LNCAP (cell line): Measurements from ENCODE around the gene RIC1.

Experiments used
- TF ChIP-seq, protein P1 (sequence below): fragments of 450-650 bp; IDR thresholded peaks from 2 replicates; pipeline ENCODE4 v1.5.1; 2017; ENCODE audit warnings: mild to moderate bottlenecking

Gene RIC1

DNA sequence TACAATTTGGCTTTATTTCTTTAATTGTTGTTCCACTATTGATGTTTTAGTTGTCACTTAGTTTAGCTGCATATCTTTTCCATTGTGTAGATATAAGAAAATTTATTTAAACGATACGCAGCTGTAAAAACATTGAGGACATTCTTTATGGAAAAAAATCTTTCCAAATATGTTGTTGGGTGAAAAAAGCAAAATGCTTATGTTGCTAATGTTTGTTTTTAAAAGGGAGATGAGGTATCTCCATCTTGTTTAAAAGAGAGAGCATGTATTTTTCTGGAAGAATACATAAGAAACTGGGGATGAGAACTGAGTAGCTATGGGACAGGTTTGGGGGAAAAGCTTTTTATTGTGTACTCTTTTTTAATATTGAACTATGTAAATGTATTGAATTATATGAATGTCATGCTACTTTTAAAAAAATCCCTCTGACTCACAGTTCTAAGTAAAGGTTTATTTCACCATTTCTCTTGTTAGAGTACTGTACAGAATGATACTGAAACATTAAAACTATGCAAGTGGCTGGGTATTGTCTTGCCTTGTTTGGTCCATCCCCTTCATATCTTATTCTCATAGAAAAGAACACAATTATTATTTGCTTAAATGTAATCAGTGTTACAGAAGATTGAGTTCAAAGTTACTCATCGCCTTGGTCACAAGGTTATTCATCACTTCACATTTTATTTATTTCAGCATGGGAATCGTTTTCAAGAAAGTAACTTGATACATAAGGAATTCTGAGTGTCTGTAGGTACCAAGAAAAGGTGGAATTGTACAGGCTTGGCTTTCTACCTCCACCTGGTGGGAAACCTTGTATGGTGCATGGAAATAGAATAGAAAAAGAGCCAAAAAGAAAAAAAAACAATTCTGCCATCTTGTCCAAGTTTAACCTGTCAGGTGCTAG is 85.8 kb downstream of the RIC1 start:
- TF ChIP-seq, protein P1, sequence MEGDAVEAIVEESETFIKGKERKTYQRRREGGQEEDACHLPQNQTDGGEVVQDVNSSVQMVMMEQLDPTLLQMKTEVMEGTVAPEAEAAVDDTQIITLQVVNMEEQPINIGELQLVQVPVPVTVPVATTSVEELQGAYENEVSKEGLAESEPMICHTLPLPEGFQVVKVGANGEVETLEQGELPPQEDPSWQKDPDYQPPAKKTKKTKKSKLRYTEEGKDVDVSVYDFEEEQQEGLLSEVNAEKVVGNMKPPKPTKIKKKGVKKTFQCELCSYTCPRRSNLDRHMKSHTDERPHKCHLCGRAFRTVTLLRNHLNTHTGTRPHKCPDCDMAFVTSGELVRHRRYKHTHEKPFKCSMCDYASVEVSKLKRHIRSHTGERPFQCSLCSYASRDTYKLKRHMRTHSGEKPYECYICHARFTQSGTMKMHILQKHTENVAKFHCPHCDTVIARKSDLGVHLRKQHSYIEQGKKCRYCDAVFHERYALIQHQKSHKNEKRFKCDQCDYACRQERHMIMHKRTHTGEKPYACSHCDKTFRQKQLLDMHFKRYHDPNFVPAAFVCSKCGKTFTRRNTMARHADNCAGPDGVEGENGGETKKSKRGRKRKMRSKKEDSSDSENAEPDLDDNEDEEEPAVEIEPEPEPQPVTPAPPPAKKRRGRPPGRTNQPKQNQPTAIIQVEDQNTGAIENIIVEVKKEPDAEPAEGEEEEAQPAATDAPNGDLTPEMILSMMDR: peak; percentile 48

DNA sequence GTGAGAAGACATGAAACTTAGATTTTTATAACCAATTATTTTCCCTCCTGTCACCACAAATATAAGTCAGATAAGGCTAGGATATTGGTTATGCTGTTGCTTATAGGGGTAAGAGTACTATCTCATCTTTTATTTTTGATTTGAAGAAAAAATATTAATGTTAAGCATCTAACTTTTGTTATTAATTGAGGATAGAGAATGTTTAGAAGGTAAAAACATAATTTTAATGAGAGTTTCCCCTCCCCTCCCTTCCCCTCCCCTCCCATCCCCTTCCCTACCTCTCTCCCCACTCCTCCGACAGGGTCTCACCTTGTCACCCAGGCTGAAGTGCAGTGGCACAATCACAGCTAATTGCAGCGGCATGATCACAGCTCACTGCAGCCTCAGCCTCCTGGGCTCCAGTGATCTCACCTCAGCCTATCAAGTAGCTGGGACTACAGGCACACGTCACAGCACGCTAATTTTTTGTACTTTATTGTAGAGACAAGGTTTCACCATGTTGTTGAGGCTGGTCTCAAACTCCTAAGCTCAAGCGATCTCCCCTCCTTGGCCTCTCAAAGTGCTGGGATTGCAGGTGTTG is 86.7 kb downstream of the RIC1 start:
- TF ChIP-seq, protein P1: no peak

DNA sequence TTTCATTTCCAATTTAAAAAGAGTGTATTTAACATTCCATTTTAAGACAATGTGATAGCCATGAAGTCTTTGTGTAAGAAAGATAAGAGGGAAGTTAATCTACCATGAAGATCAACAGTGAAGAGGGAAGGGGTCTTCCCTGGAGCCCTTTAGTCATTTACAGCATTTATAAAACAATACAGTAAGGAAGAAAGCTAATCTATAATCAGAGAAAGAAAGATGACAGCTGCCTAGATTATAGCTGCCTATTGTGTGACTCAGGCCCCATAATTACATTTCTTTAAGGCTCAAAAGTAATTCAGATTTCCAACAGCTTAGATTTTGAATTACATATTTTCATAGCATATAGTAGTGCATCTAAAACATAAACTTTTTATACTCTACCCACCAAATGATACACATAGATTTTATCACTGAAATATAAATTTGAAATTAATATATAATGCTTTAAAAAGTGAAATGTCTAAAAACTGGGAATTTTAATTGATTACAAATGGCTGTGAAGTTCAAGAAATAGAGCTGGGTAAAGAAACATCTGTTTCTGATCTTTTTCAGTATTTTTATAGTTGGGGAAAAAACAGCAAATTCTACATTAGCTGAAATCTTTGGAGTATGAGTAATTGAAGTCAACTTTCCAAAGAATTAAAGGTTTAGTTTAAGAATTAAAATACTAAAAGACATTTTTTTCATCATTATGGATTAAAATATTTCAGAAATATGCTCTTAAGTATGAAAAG is 89.6 kb downstream of the RIC1 start:
- TF ChIP-seq, protein P1: no peak

DNA sequence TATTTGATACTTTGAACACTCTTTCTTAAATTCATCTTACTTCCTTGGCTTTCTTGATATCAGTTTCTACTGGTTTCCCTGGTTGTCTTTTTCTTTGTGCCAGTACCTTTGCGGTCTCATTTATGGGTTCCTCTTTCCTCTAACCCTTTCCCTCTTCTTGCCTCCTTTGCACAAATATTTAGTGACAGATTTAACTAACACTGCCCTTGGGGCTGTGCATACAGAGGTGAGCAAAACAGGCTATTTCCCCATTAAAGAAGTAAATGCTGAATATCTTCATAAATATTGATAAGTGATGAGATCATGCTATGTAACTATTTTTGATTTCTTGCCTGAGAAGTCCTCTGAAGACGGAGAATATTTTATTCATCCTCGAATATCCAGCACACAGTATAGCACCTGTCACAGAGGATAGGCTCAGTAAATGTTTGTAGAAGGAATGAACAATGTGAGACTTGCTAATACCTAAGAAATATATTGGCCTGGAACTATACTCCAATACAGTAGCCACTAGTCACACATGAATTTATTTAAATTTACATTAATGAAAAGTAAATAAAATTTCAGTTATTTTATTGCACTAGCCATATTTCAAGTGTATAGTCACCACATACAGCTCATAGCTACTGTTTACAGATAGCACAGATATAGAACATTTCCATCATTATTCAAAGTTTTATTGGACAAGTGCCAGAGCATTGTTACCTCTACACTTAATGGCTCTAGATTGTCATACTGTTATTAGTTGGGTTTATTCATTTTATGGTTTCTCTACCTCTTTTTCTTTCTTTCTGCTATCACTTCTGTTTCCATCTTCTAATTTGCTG is 90.4 kb downstream of the RIC1 start:
- TF ChIP-seq, protein P1: no peak

DNA sequence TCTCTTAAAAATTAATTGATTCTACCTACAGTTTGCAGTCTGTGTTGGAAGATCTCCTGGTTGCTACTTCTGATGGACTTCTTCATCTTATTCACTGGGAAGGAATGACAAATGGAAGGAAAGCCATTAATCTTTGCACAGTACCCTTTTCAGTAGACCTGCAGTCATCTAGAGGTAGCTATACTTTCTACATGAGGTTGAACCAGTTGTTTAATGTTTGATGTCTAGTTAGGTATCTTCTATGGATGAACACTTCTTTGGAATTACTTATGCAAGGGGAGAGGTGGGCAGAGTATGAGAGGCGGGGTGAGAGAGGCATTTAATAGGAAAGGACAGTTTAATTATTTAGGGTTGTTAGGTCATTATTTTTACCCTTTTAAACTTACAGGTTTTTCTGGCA is 91.2 kb downstream of the RIC1 start:
- TF ChIP-seq, protein P1: no peak

DNA sequence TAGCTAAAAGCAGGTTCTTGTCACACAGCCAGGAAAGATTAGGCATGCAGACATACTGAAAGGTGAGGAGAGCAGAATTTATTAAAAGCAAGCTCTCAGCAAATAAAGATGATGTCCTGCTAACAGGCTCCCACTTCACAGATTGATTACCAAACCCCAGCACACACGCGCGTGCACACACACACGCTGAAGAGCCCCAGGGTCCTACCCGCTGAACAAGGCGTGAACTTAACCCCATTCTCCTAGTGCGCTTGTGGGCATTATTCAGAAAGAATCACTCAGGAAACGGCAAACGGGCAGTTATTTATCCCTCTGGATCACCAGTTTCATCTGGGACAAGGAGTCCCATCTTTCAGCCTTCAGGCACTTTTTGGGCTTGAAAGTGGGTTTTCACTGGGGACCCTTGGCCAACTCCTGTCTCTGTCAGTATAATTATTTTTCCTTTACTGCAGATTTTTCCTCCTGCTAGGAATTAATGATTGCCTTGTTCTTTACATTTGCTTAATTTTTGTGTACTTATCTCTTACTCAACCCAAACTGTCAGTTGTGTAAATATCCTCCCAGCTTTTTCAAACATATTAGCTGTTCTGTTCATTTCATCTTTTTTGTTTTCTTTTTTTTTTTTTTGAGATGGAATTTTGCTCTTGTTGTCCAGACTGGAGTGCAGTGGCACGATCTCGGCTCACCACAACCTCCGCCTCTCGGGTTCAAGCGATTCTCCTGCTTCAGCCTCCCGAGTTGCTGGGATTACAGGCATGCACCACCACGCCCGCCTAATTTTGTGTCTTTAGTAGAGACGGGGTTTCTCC is 92.6 kb downstream of the RIC1 start:
- TF ChIP-seq, protein P1: no peak
